ENCODE measurements around the gene STAG1. TPM values are rescaled to one million over a fixed set of nuclear protein-coding genes. Genes with fewer than 3 reads are reported as not detected.

Gene STAG1
- total RNA-seq (ENCODE audit: low replicate concordance) = 26.8 and 43.9 TPM in 2 replicates

DNA sequence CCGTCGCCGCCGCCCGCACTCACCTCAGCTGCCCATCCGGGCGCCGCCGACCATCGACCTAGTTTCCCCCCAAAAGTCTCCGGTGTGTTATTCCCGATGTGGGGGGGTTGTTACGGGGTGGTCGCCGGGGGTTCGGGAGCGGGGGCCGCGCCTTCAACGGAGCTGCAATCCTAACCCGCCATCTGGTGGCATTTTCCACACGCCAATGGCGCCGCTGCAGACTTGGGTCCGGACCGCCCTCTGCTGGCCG lies at the start of gene STAG1:
STAG1 (minus strand) TSS at position 207 of the 250 bp plus-strand sequence. CDS start 121,480 bp downstream, outside the sequence.

Other genes starting within 250 kb of the STAG1 start
- gene SLC35G2, start 66.7 kb upstream of the STAG1 start, total RNA-seq (ENCODE audit: low replicate concordance) = 2.8 and 5.8 TPM in 2 replicates
- gene NCK1, start 109.8 kb upstream of the STAG1 start, total RNA-seq (ENCODE audit: low replicate concordance) = 28.9 and 60.4 TPM in 2 replicates
- gene IL20RB, start 205.6 kb upstream of the STAG1 start, total RNA-seq (ENCODE audit: low replicate concordance) = 0.53 and 13.2 TPM in 2 replicates